HFFc6 (cell line): Measurements from ENCODE around the gene TMEM87B. TPM values are rescaled to one million over a fixed set of nuclear protein-coding genes. Genes with fewer than 3 reads are reported as not detected.

Experiments used
- DNase-seq: peaks from one replicate; pipeline ENCODE4 v3.0.0-alpha.2; 2018
- H3K27ac Mint-ChIP-seq: 2 replicates; pipeline ENCODE4 v1.8.0; 2020; ENCODE audit warnings: mild to moderate bottlenecking, mixed read lengths
- H3K27me3 Mint-ChIP-seq: 2 replicates; pipeline ENCODE4 v1.8.0; 2021; ENCODE audit warnings: mild to moderate bottlenecking, moderate library complexity, mixed read lengths; ENCODE audit not compliant: insufficient read depth
- H3K36me3 Mint-ChIP-seq: 2 replicates; pipeline ENCODE4 v1.8.0; 2021; ENCODE audit warnings: low read depth, mixed read lengths
- H3K4me1 Mint-ChIP-seq: 2 replicates; pipeline ENCODE4 v1.8.0; 2020; ENCODE audit warnings: low read depth, mixed read lengths
- H3K4me3 Mint-ChIP-seq: 2 replicates; pipeline ENCODE4 v1.8.0; 2020; ENCODE audit warnings: mild to moderate bottlenecking, moderate library complexity, mixed read lengths
- H3K9me3 Mint-ChIP-seq: 2 replicates; pipeline ENCODE4 v1.8.0; 2020; ENCODE audit warnings: mild to moderate bottlenecking, mixed read lengths
- total RNA-seq, 6 experiments: library from RNA; stranded (reverse); fragmentation: NEBNext Ultra II Directional; extraction: Animal tissue kit (Norgen Biotek cat#: 25700); gene quantifications; 2 replicates in 1 of 6; 3 replicates in 5 of 6; pipeline ENCODE4 v1.2.3, GENCODE V29; 2021
- TF ChIP-seq, protein P1 (sequence below): fragments of 200-600 bp; sonication (generic); IDR thresholded peaks from 2 replicates; pipeline ENCODE4 v1.5.0; 2021; ENCODE audit warnings: antibody characterized with exemption, mild to moderate bottlenecking

The TMEM87B gene
- total RNA-seq, 6 experiments from 2014 or later = 37.9 to 51.6 (median 39.7) TPM

DNA sequence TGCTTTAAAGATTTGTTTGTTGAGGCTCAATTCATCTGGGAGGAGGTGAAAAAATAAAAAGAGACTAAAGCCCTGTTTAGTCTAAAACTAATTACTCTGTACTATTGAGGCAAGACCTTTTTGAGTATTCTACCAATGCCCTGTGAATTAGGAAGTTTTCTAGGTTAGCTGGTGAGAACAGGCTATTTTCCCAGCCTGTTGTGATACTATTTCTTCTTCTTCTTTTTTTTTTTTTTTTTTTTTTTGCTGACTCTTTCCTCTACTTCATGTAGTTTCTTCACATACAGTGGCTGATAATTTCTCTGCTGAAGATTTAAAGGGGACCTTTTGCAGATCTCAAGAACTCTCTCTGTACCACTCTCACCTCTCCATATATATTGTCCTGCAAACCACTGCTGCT lies 8.8 kb upstream of the TMEM87B start:
- TF ChIP-seq, protein P1, sequence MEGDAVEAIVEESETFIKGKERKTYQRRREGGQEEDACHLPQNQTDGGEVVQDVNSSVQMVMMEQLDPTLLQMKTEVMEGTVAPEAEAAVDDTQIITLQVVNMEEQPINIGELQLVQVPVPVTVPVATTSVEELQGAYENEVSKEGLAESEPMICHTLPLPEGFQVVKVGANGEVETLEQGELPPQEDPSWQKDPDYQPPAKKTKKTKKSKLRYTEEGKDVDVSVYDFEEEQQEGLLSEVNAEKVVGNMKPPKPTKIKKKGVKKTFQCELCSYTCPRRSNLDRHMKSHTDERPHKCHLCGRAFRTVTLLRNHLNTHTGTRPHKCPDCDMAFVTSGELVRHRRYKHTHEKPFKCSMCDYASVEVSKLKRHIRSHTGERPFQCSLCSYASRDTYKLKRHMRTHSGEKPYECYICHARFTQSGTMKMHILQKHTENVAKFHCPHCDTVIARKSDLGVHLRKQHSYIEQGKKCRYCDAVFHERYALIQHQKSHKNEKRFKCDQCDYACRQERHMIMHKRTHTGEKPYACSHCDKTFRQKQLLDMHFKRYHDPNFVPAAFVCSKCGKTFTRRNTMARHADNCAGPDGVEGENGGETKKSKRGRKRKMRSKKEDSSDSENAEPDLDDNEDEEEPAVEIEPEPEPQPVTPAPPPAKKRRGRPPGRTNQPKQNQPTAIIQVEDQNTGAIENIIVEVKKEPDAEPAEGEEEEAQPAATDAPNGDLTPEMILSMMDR = no peak
- peaks cover 8% of the 10 kb centered on the region for H3K4me1 Mint-ChIP-seq
- H3K27ac Mint-ChIP-seq = no peak overlapping the region
- no peak for DNase-seq
- peaks cover 20% of the 10 kb centered on the region for H3K36me3 Mint-ChIP-seq
- H3K4me3 Mint-ChIP-seq = no peak overlapping the region
- H3K9me3 Mint-ChIP-seq = peaks cover 27% of the 10 kb centered on the region
- peaks cover 25% of the 10 kb centered on the region for H3K27me3 Mint-ChIP-seq

DNA sequence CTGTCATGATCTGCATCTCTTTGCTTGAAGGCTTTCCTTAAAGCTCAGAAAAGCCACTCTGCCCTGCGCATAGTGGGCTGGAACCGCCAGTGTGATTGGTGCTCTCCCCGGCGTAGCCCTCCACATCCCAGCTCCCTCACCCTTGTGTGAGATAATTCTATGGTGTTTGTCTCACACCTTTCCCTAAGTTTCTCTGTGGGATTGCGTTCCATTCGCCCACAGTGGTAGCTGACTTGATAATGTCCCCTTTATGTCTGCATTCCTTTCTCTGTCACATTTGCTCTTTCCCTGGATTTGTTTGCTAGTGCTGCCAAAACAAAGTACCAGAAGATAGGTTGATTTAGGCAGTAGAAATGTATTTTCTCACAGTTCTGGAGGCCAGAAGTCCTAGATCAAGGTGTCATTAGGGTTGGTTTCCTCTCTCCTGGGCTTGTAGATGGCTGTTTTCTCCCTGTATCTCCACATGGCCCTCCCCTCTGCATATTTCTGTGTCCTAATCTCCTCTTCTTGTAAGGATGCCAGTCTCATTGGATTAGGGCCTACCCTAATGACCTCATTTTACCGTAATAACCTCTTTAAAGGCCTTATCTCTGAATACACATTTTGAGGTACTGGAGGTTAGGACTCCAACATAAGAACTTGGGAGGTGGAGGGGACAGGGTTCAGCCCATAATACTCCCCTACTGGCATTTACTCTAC lies 7.4 kb upstream of the TMEM87B start:
- Mint-ChIP-seq H3K27ac (no peak overlapping the region), H3K4me3 (no peak overlapping the region)

DNA sequence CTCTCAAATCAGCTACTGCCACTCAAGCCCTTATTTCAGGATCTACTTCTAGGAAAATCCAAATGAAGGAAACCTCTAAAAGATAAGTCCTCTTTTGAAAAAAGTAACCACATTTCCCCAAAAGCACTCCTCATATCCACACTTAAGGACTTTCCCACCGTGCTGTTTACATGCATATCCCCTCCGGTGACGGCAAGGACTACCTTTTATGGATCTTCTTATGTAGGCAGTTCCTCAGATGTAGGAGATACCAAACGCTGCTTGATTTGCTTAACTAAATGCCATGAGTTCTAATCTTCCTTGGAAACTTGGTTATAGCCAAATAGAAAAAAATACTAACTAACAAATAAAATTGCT lies 6.9 kb upstream of the TMEM87B start:
- TF ChIP-seq, protein P1 = no peak
- DNase-seq = no peak
- Mint-ChIP-seq H3K4me1 (peaks cover 10% of the 10 kb centered on the region), H3K36me3 (peaks cover 21% of the 10 kb centered on the region), H3K9me3 (peaks cover 27% of the 10 kb centered on the region), H3K27ac (no peak overlapping the region), H3K27me3 (peaks cover 20% of the 10 kb centered on the region), H3K4me3 (no peak overlapping the region)

More for the DNA sequence above, 7.4 kb upstream of the TMEM87B start:
- H3K27me3 Mint-ChIP-seq = peaks cover 20% of the 10 kb centered on the region
- H3K9me3 Mint-ChIP-seq = peaks cover 27% of the 10 kb centered on the region
- DNase-seq = no peak
- TF ChIP-seq, protein P1 = no peak
- H3K36me3 Mint-ChIP-seq = peaks cover 20% of the 10 kb centered on the region
- peaks cover 8% of the 10 kb centered on the region for H3K4me1 Mint-ChIP-seq

DNA sequence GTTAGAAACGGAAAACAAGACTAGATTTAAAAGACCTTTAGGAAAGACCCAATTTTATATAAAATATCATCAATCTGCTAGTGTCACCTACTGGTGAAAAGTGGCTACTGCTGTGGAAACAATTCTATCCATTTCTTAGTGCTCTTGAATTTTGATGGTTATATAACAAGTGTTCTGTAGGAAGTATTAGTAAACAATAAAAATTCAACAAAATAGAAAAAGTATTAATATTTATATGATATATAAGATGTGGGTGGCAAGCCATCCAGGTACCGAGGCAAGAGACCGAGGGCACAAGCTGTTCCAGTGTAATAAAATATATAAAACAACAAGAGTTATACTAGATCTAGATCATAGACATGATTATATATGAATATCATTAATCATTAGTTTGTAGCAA lies 6.2 kb upstream of the TMEM87B start:
- peaks cover 16% of the 10 kb centered on the region for H3K4me1 Mint-ChIP-seq
- no peak overlapping the region for H3K27ac Mint-ChIP-seq
- H3K36me3 Mint-ChIP-seq = peaks cover 25% of the 10 kb centered on the region
- TF ChIP-seq, protein P1 = peak; percentile 91
- H3K9me3 Mint-ChIP-seq = peaks cover 24% of the 10 kb centered on the region
- H3K27me3 Mint-ChIP-seq = peaks cover 22% of the 10 kb centered on the region
- no peak overlapping the region for H3K4me3 Mint-ChIP-seq
- peak; percentile 52 for DNase-seq

DNA sequence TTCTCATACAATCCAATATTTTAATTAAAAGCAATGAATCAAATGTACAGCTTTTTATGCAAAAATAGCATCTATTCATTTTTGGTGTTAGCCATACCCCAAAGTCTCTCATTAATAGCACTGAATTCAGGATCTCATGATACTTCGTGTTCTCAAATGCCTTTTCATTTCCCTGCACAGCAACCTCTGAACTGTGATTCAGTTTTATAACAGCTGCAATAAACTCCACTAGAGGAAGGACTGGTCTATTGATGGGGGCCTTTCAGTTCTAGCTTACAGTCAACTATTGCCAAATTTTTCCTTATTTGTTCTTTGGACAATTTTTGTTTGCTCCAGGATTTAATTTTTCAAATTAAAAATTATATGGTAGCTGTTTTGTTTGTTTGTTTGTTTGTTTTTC lies 4.8 kb upstream of the TMEM87B start:
- DNase-seq = no peak
- TF ChIP-seq, protein P1 = no peak
- Mint-ChIP-seq H3K27ac (no peak overlapping the region), H3K27me3 (peaks cover 14% of the 10 kb centered on the region), H3K4me1 (peaks cover 18% of the 10 kb centered on the region), H3K4me3 (no peak overlapping the region), H3K36me3 (peaks cover 18% of the 10 kb centered on the region), H3K9me3 (peaks cover 13% of the 10 kb centered on the region)
